ENCODE results near the gene BACE2. TPM values are rescaled to one million over a fixed set of nuclear protein-coding genes. Genes with fewer than 3 reads are reported as not detected.

BACE2 gene
- 131 and 145 TPM in 2 replicates for total RNA-seq (2014; rRNA removed; shearing (Covaris generic))
- 62.3 TPM in 2 replicates for polyA plus RNA-seq (2014; cell fraction: nucleus; rRNA removed)

- DNase-seq (ENCODE audit: extremely low read depth, low read depth): peak; percentile 67
Measured at GRCh38 chr21:41167348-41168342, at the start of gene BACE2. Gene BACE2, plus strand, starts transcription at chr21:41168160. Its CDS starts 104 bp downstream, at chr21:41168264.

GRCh38 chr21:41119901-41120300 is 48.1 kb upstream of the BACE2 start:
- no peak for DNase-seq (ENCODE audit: extremely low read depth, low read depth)

- no peak for DNase-seq (ENCODE audit: extremely low read depth, low read depth)
Measured at GRCh38 chr21:41120997-41121396, 47.0 kb upstream of the BACE2 start.

GRCh38 chr21:41121785-41122415 is 46.1 kb upstream of the BACE2 start:
- DNase-seq (ENCODE audit: extremely low read depth, low read depth): peak; percentile 77

GRCh38 chr21:41124641-41125201 is 43.2 kb upstream of the BACE2 start:
- no peak for DNase-seq (ENCODE audit: extremely low read depth, low read depth)

GRCh38 chr21:41128981-41129380 is 39.0 kb upstream of the BACE2 start:
- DNase-seq (ENCODE audit: extremely low read depth, low read depth): no peak

- no peak for DNase-seq (ENCODE audit: extremely low read depth, low read depth)
Measured at GRCh38 chr21:41130883-41131282, 37.1 kb upstream of the BACE2 start.

- DNase-seq (ENCODE audit: extremely low read depth, low read depth): peak; percentile 37
Measured at GRCh38 chr21:41133874-41134522, 34.0 kb upstream of the BACE2 start.

- DNase-seq (ENCODE audit: extremely low read depth, low read depth): no peak
Measured at GRCh38 chr21:41135746-41136145, 32.2 kb upstream of the BACE2 start.

GRCh38 chr21:41136286-41136685 is 31.7 kb upstream of the BACE2 start:
- DNase-seq (ENCODE audit: extremely low read depth, low read depth): no peak

- no peak for DNase-seq (ENCODE audit: extremely low read depth, low read depth)
Measured at GRCh38 chr21:41137401-41137800, 30.6 kb upstream of the BACE2 start.

- DNase-seq (ENCODE audit: extremely low read depth, low read depth): no peak
Measured at GRCh38 chr21:41137889-41138288, 30.1 kb upstream of the BACE2 start.

- no peak for DNase-seq (ENCODE audit: extremely low read depth, low read depth)
Measured at GRCh38 chr21:41138711-41139110, 29.2 kb upstream of the BACE2 start.

- no peak for DNase-seq (ENCODE audit: extremely low read depth, low read depth)
Measured at GRCh38 chr21:41139275-41139674, 28.7 kb upstream of the BACE2 start.

GRCh38 chr21:41139951-41140350 is 28.0 kb upstream of the BACE2 start:
- no peak for DNase-seq (ENCODE audit: extremely low read depth, low read depth)

- no peak for DNase-seq (ENCODE audit: extremely low read depth, low read depth)
Measured at GRCh38 chr21:41141031-41141457, 26.9 kb upstream of the BACE2 start.

GRCh38 chr21:41142051-41142795 is 25.7 kb upstream of the BACE2 start:
- DNase-seq (ENCODE audit: extremely low read depth, low read depth): no peak

GRCh38 chr21:41143596-41144325 is 24.2 kb upstream of the BACE2 start:
- no peak for DNase-seq (ENCODE audit: extremely low read depth, low read depth)

All from NCI-H460 (cell line).